Parathyroid adenoma (tissue), 2 donors: ENCODE measurements around the gene IL21R.

Experiments used
- H2AFZ ChIP-seq: fragments of 300-600 bp; sonication (generic); one replicate; pipeline ENCODE4 v1.7.0; 2017; ENCODE audit warnings: antibody characterized with exemption, mild to moderate bottlenecking
- H3K27ac ChIP-seq: fragments of 300-600 bp; sonication (generic); one replicate; pipeline ENCODE4 v1.7.0; 2017
- H3K27me3 ChIP-seq: fragments of 300-600 bp; sonication (generic); one replicate; pipeline ENCODE4 v1.7.0; 2017; ENCODE audit warnings: low read length; ENCODE audit not compliant: control insufficient read depth, insufficient read depth
- H3K36me3 ChIP-seq: fragments of 300-600 bp; sonication (generic); one replicate; pipeline ENCODE4 v1.7.0; 2017; ENCODE audit warnings: low read length; ENCODE audit not compliant: control insufficient read depth, insufficient read depth
- H3K4me1 ChIP-seq: fragments of 300-600 bp; sonication (generic); one replicate; pipeline ENCODE4 v1.7.0; 2017; ENCODE audit warnings: control low read depth
- H3K4me2 ChIP-seq: fragments of 300-600 bp; sonication (generic); one replicate; pipeline ENCODE4 v1.7.0; 2017; ENCODE audit warnings: low read length
- H3K4me3 ChIP-seq: fragments of 300-600 bp; sonication (generic); one replicate; pipeline ENCODE4 v1.7.0; 2017; ENCODE audit warnings: low read depth, low read length
- H3K79me2 ChIP-seq: fragments of 300-600 bp; sonication (generic); one replicate; pipeline ENCODE4 v1.7.0; 2017; ENCODE audit warnings: control low read depth
- H3K9ac ChIP-seq: fragments of 300-600 bp; sonication (generic); one replicate; pipeline ENCODE4 v1.7.0; 2017; ENCODE audit warnings: mild to moderate bottlenecking
- H3K9me3 ChIP-seq: fragments of 300-600 bp; sonication (generic); one replicate; pipeline ENCODE4 v1.7.0; 2017; ENCODE audit warnings: low read length; ENCODE audit not compliant: control insufficient read depth
- CTCF ChIP-seq: fragments of 300-600 bp; sonication (generic); IDR thresholded peaks from one replicate; pipeline ENCODE4 v1.7.0; 2017; ENCODE audit warnings: antibody characterized with exemption, mild to moderate bottlenecking
- donor health status: primary hyperparathyroidism.

IL21R gene

GRCh38 chr16:27401768-27402568 lies at the start of gene IL21R:
TSS of gene IL21R (plus strand) at chr16:27402174. CDS start at chr16:27430072, 27,898 bp downstream.
- Histone ChIP-seq H3K36me3 (no peaks in the 10 kb centered on the region), H3K9me3 (no peaks in the 10 kb centered on the region), H2AFZ (peak within 1 kb of the TSS; percentile 73), H3K27ac (no peak within 1 kb of the TSS), H3K27me3 (no peaks in the 10 kb centered on the region), H3K4me1 (no peaks in the 10 kb centered on the region), H3K4me3 (no peak within 1 kb of the TSS), H3K79me2 (no peaks in the 10 kb centered on the region), H3K9ac (no peak within 1 kb of the TSS), H3K4me2 (no peak within 1 kb of the TSS)
- TF ChIP-seq CTCF, result no peak

- Histone ChIP-seq H3K4me1 (no peaks in the 10 kb centered on the region), H3K4me2 (no peak overlapping the region), H3K79me2 (no peaks in the 10 kb centered on the region), H3K9me3 (no peaks in the 10 kb centered on the region), H3K27ac (no peak overlapping the region), H2AFZ (no peak overlapping the region), H3K36me3 (no peaks in the 10 kb centered on the region), H3K9ac (no peak overlapping the region), H3K27me3 (no peaks in the 10 kb centered on the region), H3K4me3 (no peak overlapping the region)
- TF ChIP-seq CTCF, result no peak
Measured at GRCh38 chr16:27353853-27354252, 48.1 kb upstream of the IL21R start.

- Histone ChIP-seq H3K4me2 (no peak overlapping the region), H3K4me1 (no peaks in the 10 kb centered on the region), H3K4me3 (no peak overlapping the region), H2AFZ (no peak overlapping the region), H3K27ac (no peak overlapping the region), H3K9ac (no peak overlapping the region), H3K9me3 (no peaks in the 10 kb centered on the region), H3K27me3 (no peaks in the 10 kb centered on the region), H3K79me2 (no peaks in the 10 kb centered on the region), H3K36me3 (no peaks in the 10 kb centered on the region)
- TF ChIP-seq CTCF, result peak; percentile 13
Measured at GRCh38 chr16:27355610-27356009, 46.4 kb upstream of the IL21R start.

- Histone ChIP-seq H3K27me3 (no peaks in the 10 kb centered on the region), H3K9me3 (no peaks in the 10 kb centered on the region), H2AFZ (no peak overlapping the region), H3K79me2 (no peaks in the 10 kb centered on the region), H3K27ac (no peak overlapping the region), H3K4me1 (no peaks in the 10 kb centered on the region), H3K9ac (no peak overlapping the region), H3K4me2 (no peak overlapping the region), H3K36me3 (no peaks in the 10 kb centered on the region), H3K4me3 (no peak overlapping the region)
- TF ChIP-seq CTCF, result no peak
Measured at GRCh38 chr16:27356794-27357193, 45.2 kb upstream of the IL21R start.

- Histone ChIP-seq H3K36me3 (no peaks in the 10 kb centered on the region), H2AFZ (no peak overlapping the region), H3K79me2 (no peaks in the 10 kb centered on the region), H3K27me3 (no peaks in the 10 kb centered on the region), H3K9me3 (no peaks in the 10 kb centered on the region), H3K9ac (no peak overlapping the region), H3K4me3 (no peak overlapping the region), H3K27ac (no peak overlapping the region), H3K4me1 (no peaks in the 10 kb centered on the region), H3K4me2 (no peak overlapping the region)
- no peak for TF ChIP-seq CTCF
Measured at GRCh38 chr16:27359051-27359450, 42.9 kb upstream of the IL21R start.
